Measurements from ENCODE around the gene SLC39A8.
"Not testable (repeated sequence)": the region's sequence is repeated elsewhere in the genome, so short reads cannot be mapped to it uniquely, and the experiment has no call there.

SLC39A8 gene

DNA sequence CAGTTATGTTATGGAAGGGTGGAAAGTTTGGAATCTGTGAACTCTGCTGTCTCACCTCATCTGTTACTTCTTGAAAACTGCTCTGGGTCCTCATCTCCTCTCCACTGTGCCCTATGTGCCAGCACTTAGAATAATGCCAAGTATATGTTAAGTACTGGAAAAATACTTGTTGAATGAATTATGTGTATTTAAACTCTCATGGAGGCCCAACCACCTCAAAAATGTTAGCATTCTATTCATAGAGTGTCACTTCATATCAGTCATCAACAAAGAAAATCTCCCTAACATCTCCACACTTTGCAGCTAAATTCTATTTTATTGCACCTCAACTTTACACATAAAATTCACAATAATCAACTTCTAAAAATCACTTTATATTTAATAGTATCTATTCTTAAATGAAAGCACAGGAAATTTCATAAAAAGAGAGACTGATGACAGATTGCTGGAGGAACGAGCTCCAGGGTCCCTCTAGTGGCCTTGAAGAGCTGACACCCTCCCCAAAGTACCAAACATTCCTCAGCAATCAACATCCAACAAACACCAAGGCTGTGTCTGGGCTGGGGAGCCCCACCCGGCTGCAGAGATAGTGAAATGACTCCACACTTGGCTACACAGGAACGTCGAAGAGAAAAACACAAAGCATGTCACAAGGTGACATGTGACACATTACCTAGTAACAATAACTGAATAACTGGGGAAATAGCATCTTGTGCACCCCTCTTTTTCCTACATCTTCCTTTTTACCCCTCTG, 45.8 kb downstream of the SLC39A8 start:
- DNase-seq (ENCODE audit: low spot score): peak; percentile 80

DNA sequence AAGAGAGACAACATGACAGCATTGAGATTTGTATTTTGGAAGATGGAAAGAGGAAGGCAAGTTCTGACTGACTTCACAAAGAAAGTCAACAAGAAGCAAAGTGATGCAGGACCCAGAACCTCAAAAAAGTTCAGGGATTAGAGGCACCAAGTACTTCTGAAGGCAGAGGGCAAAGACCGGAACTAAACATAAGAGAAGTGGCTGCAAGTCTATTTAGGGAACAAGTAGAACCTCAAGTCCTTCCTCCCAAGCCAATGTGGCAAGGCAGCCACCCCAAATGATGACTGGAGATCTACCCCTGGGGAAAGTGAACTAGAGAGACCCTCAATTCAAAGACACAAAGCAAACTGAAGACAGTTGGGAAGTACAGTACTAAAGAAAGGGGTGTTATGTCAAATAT, 46.6 kb downstream of the SLC39A8 start:
- DNase-seq (ENCODE audit: low spot score): no peak

DNA sequence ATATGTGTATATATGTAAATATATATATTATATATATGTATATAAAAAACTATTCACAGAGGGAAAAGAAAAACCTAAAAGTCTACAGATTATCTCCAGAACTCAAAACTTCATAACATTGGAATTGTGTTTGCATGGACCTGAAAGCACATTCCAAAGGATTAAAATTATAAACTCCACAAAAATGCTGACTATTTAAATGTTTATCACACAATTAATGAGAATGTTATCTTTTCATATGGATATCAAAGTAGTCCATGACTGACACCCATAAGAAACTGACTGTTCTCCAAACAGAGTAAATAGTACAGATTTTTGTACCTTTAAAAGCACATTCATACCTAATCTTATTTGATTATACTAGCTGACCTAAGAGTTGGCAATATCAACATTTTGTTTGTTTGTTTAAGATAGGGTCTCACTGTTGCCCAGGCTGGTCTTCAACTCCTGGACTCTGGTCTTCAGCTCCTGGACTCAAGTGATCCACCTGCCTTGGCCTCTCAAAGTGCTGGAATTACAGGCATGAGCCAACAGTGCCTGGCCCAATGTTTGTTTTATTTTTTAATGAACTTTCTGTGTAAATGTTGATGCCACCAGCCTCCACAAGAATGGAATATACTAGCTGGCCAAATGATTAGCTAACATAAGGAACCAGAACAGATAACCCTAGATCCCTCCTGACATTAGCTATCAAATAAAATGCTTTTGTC, 50.0 kb downstream of the SLC39A8 start:
- DNase-seq (ENCODE audit: low spot score): no peak

DNA sequence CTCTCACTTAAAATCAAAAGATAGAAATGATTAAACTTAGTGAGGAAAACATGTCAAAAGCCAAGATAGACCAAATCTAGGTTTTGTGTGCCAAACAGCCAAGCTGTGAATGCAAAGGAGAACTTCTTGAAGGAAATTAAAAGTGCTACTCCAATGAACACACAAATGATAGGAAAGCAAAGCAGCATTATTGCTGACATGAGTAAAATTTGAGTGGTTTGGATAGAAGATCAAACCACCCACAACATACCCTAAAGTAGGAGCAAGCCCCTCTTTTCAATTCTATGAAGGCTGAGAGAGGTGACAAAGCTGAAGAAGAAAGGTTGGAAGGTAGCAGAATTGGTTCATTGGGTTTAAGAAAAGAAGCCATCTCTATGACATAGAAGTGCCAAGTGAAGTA, 56.8 kb downstream of the SLC39A8 start:
- no peak for DNase-seq (ENCODE audit: low spot score)

DNA sequence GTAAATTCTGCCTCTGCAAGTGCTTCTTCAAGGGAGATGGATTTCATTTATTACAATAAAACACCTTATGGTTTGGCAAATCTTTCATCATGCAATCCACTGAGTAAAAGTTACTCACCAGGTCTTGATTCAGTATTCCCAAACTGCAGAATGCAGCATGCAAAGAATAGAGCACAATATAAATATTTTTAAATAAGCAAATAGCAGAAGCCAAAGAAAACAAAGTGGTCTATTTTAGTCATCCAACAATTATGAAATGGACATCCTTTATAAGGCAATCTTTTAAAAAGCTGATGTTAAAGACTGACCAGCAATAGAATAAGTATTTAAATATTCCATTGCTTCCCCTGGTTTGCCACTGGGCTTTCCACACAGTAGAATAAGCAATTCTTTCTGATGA, 59.5 kb downstream of the SLC39A8 start:
- DNase-seq (ENCODE audit: low spot score): no peak

DNA sequence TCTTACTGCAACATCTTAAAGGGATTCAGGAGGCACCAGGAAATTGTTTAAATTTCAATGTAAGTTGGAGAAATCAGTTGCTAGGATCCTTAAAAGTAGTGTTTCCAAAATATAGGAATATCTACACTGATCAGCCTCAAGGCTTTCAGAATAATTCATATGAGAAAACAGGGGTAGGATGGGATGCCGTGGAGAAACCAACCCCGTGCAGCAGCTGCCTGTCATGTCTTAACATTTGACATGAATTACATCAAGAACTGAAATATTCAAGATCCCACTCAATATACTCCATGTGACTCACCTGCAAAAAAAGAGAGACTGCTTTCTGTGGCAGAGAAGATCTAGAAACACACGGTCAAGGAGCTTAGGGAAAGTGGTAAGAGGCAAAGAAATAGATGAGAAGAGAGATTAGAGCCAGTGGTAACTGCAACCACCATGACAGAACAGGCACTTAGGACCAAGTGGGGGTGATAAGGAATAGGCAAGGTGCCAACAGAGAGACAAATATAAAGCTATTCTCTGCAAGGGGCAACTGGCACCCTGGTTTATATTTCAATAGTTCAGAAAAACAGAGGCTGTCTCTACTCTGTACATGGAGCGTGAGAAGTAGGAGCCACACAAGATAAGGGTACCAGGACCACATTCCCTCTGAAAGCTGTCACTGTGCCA, 64.0 kb downstream of the SLC39A8 start:
- DNase-seq (ENCODE audit: low spot score): no peak

DNA sequence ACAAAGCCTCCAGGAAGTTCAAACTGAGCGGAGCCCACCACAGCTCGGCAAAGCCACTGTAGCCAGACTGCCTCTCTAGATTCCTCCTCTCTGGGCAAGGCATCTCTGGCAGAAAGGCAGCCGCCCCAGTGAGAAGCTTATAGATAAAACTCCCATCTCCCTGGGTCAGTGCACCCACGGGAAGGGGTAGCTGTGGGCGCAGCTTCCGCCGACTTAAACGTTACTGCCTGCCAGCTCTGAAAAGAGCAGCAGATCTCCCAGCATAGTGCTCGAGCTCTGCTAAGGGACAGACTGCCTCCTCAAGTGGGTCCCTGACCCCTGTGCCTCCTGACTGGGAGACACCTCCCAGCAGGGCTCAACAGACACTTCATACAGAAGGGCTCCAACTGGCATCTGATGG, 72.0 kb downstream of the SLC39A8 start:
- DNase-seq (ENCODE audit: low spot score): not testable (repeated sequence)

DNA sequence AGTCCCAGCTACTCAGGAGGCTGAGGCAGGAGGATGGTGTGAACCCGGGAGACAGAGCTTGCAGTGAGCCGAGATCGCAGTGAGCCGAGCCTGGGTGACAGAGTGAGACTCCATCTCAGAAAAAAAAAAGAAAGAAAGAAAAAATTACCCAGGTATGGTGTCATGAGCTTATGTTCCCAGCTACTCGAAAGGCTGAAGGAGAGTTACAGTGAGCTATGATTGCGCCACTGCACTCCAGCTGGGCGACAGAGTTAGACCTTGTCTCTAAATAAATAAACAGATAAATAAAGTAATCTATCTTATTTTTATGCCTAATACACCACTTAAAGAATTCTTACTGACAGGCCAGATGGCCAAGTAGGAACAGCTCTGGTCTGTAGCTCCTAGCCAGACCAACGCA, 73.0 kb downstream of the SLC39A8 start:
- no peak for DNase-seq (ENCODE audit: low spot score)

DNA sequence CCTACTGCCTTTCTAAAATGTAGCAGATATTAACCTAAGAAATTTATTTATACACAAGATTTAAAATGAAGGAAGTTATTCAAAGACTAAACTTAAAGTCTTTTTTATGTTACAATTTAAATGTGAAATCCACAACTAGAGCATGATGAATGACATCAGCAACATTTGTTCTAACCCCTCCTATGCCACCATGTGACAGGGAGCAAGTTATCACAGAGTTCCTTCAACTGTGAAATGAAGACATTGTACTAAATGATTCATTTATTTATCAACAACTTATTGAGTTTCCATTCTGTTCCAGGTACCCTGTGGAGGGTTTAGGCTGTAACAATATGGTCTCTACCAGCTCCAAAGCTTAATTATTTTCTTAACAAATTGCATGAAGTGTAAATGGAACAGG, 76.9 kb downstream of the SLC39A8 start:
- no peak for DNase-seq (ENCODE audit: low spot score)

DNA sequence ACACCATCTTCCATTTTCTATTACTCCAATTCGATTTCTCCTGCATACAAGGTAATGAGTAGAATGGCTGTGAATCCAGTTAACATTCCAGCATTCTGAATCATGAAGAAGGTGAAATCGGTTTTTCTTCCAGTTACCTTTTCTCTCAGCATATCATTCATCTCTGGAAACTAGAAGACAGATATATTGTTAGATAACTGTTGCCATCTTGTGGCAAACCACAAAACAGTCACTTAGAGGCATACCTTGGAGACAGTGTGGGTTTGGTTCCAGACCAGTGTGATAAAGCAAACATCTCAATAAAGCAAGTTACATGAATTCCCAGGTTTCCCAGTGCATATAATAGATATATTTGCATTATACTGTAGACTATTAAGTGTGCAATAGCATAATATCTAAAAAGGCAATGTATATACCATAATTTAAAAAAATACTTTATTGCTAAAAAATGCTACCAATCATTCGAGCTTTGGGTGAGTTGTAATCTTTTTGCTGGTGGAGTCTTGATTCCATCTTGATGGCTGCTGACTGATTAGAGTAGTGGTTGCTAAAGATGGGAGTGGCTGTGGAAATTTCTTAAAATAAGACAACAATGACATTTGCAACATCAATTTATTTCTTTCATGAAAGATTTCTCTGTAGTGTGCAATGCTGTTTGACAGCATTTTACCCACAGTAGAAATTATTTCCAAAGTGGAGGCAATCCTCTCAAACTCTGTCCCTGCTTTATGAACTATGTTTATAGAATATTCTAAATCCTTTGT, 82.1 kb downstream of the SLC39A8 start:
- DNase-seq (ENCODE audit: low spot score): peak; percentile 45

DNA sequence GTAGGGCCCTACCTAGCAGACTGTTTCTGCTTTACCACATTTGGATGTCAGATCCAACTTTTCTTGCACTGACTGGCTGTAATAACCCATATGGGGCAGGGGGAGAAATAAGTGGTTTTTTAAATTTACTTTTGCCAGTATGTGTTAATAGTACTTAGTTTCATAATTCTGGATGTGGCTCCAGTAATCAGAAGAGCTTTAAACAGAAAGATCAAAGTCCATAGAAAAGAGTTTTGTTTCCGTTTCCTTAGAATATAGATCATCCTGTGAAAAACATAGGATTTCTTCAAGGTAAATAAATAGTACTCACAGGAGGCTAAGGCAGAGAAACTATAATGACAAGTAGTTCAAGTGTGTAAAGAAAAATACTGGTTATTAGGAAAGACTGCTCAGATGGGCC, 85.6 kb downstream of the SLC39A8 start:
- DNase-seq (ENCODE audit: low spot score): no peak

DNA sequence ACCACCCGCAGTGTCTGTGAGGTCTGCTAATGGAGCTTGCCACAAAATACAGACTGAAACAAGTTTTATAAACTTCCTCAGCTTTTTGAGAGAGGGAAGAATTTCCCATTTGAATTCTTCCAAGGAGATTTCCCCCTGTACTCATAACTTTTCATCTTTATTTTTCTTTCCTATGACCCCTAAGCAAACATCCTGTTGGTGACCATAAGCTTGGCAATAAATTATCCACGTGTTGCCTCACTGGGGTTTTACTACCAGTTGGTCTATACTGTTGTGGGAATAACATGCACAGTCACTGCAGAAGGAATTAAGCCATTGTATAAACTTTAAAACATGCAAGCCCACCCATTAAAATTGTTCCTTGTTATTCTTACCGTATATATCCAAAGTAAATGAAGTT, 86.2 kb downstream of the SLC39A8 start:
- DNase-seq (ENCODE audit: low spot score): no peak

DNA sequence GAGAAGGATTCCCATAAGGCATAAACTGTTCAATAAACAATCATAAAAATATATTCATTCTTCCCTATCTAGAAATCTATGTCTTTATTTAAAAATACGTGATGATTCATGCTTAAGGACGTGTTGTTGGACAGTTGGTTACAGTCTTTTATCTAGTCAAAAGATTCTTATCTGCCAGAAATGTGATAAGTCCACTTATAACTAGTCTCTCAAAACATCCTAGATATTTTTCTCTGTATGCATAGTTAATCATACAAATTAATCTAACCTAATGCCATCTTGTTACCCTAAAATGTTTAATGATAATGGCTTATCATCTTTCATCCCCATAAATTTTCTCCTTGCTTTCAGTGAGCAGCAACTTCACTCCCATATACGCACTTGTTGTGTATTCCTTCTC, 89.0 kb downstream of the SLC39A8 start:
- DNase-seq (ENCODE audit: low spot score): no peak

DNA sequence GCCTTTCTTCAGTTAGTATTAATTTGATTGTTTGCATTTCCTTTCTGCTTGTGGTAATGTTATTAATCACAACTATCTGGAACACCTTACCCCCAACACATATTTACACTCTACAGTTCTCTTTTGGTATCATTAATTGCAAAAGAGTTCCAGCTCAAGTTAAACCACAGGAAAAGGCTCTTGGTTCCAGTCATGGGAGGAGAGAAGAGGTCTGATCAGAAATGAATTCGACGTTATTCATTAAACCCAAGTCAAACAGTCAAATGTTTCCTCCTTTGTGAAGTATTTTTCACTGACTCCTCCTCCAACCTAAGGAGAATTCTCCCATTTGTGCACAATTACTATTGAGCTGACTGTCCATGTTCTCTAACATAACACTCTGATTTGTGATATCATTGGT, 91.4 kb downstream of the SLC39A8 start:
- DNase-seq (ENCODE audit: low spot score): no peak

DNA sequence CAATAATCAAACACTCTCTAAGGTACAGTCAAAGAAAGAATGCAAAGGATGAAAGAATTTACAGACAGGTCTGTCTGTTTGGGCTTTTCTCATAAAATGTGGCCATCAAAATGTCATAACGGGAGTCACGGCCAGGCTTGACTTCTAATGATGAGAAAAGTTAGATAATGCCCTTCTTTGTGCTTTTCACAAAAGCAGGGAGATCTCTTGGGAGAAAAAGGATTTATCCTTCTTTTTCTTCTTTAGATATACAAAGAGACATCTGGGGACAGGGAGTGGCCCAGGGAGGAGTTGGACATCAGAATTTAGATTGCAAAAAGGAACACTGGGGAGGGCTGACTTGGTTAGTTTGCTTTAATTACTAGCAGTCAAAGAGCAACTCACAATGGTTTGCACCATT, 93.1 kb downstream of the SLC39A8 start:
- no peak for DNase-seq (ENCODE audit: low spot score)

DNA sequence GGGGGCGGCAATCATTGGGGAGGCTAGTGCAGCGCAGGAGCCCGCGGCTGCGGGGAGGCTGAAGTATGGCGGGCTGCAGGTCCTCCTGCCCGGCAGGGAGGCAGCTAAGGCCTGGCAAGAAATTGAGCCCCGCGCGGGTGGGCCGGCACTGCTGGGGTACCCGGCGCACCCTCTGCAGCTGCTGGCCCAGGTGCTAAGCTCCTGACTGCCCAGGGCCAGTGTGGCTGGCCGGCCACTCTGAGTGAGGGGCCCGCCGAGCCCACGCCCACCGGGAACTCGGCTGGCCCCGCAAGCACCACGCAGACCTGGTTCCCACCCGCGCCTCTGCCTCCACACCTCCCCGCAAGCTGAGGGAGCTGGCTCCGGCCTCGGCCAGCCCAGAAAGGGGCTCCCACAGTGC, 94.9 kb downstream of the SLC39A8 start:
- DNase-seq (ENCODE audit: low spot score): no peak

DNA sequence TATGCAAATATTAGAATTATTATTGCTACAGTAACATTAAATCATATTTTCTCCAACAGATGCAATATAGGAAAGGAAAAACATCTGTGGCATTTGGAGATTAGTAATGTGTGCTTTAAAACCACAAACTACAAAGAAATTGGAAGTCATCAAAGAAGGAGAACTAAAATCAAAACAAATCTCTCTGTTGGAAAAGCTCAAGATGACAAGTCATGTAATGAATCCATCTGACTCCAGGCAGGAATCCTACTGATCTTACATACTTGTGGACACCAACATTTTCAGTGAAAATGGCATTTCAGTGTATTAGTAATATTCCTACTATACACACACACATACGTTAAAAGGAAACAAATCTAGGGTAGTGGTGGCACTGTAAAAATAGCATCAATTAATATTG, 98.2 kb downstream of the SLC39A8 start:
- no peak for DNase-seq (ENCODE audit: low spot score)

DNA sequence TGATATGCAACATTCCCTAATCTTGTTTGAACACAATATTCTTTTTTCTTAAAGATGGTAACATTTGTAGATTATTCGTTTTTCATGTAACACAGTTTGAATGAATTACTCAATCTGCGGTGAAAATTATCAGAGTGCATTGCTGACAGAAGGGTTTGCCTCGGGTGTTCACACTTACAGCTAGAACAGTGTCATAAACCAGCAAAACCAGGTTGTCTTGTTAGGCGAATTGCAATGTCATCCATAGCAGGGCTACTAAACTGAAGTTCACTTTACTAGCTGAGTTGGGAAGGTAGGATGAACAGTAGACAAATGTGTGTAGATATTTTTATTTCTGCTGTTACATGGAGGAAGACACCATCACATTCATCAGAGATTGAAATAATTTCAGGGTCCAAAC, 98.9 kb downstream of the SLC39A8 start:
- DNase-seq (ENCODE audit: low spot score): no peak

DNA sequence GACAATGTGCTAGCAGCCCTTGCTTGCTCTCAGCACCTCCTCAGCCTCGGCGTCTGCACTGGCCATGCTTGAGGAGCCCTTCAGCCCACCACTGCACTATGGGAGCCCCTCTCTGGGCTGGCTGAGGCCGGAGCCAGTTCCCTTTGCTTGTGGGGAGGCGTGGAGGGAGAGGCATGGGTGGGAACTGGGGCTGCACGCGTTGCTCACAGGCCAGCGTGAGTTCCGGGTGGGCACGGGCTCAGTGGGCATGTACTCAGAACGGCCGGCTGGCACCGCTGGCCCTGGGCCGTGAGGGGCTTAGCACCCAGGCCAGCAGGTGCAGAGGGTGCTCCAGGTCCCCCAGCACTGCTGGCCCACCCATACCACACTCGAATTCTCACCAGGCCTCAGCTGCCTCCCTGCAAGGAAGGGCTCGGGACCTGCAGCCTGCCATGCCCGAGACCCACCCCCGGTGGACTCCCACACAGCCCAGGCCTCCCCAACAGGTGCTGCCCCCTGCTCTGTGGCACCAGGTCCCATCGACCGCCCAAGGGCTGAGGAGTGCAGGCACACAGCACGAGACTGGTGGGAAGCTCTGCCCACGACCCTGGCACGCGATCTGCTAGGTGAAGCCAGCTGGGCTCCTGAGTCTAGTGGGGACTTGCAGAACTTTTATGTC, 100.3 kb downstream of the SLC39A8 start:
- DNase-seq (ENCODE audit: low spot score): no peak

DNA sequence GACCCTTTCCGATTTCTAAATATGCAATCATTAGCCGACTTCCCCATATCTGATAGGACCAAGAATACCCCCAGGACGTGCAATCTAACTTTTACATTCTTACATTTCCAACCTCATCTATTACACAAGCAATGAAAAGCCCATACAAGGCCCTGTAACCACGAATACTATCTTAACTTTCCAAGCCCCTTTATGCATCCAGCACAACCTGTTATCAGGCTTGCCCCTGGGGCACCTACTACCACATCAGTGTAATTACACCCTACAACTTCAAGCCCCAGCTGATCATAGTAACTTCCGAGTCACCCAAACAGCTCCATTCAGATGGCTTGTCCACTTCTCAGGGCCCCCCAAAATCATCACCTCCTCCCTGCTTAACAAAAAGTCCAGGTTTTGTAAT, 102.0 kb downstream of the SLC39A8 start:
- DNase-seq (ENCODE audit: low spot score): not testable (repeated sequence)

DNA sequence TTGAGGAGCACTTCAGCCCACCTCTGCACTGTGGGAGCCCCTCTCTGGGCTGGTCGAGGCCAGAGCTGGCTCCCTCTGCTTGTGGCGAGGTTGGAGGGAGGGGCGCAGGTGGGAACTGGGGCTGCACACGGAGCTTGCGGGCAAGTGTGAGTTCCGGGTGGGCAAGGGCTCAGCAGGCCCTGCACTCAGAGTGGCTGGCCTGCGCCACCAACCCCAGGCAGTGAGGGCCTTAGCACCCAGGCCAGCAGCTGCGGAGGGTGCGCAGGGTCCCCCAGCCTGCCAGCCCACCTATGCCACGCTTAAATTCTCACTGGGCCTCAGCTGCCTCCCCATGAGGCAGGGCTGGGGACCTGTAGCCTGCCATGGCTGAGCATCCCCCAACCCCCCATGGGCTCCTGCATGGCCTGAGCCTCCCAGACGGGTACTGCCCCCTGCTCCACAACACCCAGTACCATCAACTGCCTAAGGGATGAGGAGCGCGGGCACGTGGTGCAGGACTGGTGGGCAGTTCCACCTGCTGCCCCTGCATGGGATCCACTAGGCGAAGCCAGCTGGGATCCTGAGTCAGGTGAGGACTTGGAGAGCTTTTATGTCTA, 110.9 kb downstream of the SLC39A8 start:
- DNase-seq (ENCODE audit: low spot score): no peak

DNA sequence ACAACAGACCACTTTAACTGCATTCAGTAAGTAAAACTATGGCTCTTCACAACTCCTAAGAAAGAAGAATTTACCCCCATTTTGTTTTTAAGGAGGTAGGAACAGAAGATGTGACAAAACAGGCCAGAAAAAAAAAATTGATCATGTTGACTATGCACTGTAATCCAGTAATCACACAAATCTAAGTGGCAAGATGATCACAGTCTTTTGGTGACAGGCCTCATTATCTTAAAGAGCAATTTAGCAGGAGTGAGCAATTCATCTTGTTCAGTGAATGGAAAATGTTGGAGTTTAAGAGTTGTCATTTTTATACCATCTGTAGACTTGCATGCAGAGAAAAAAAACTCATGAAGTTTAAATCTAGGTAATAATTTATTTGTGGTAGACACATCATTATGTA, 115.1 kb downstream of the SLC39A8 start:
- DNase-seq (ENCODE audit: low spot score): no peak

All from AG20443 (cell line).